ACHN (cell line): ENCODE measurements around the gene THSD7A.

ENCODE experiments used
- DNase-seq: peaks from one replicate; pipeline ENCODE4 v3.0.0-alpha.2; 2015
- in situ Hi-C: cut with HindIII; loops from 2 replicates; pipeline ENCODE4 v1.10.0; 2017; ENCODE audit warnings: low sequenced_read_pairs, low pct_ligation_motif_present, low pct_unique_long_range_greater_than_20kb

Gene THSD7A

DNA sequence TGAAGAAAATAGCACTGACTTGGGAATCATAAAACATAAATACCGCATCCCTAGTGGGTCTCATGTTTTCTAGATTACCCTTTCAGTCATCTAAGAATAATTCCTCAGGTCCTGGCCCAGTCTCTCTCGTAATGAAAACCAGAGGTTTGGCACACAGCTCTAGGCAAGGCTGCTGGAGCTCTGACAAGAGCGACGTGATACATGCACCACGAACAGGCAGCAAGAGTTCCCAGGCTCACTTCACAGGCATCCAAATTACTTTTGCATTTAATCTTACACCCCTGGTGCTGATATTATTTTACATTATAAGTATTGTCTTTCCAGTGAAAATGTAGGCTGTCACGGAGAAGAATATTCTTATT lies 105.2 kb downstream of the THSD7A start:
- in situ Hi-C loops = no loop called here
- no peak for DNase-seq

DNA sequence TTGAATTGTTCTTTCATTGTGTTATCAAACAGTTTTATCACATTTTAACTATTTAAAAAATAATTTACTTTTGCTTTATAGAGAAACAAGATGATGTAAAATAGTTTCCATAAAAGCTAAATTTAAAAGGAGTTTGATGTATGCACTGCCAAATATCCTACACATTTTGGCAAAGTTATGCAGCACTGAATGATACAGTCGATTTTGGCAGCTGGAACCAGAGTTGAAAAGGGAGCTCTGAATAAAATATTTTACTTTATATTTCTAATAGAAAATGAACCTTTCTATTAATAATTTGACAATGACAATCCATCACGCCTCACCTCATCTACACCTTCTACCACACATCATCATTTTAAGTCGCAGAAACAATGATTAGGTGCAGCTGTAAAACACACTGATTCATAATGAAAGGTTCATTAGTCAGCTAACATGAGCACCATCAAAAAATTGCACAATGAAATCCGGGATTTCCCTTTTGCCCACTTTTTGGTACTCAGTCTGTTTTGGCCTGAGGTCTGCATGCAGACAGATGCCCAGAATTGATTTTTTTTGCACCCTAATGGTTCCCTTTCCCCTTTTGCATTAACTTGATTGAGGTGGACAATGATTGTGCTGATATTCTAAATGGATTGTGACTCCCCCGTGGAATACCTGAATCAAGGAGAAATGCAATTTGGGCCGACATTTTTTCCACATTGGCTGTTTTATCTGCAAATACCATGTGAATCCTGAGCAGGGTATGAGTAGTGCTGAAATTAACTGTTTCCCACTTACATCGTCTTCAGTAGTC lies 105.8 kb downstream of the THSD7A start:
- no peak for DNase-seq
- in situ Hi-C loops = no loop called here

DNA sequence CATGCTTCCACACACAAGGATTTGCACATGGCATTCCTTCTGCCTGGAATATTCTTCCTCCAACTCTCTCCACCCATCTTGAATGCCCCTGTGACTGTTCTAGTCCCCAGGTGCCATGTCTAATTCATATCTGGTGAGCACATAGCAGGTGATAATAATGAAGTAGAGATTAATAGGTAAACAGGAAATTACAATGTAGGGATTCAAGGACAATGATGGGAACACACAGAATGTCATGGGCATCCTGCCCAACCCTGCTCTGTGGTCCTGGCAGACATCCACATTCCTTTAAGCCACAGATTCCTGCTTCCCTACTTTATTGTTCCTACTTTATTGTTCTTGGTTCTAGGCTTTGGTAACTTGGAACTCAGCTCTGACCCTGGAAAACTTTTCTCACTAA lies 115.8 kb downstream of the THSD7A start:
- DNase-seq = peak; percentile 70
- in situ Hi-C loops = no loop called here

DNA sequence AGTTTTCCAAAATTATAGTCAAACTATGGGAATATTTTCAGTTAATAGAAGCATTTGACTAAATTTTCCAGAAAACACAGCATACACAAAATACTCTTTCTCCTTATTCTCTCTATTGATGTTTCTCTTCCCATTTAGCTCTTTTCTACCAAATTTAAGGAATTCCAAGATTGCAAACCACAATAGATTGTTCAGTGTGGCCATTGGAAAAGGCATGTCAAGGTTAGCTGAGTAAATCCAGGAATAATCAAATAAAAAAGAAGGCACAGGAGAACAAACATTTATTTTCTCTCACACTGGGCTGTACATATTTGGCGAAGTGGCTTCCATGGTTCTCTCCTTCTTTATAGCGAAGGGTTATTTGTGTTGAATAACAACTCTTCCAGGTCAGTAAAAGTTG lies 117.3 kb downstream of the THSD7A start:
- no peak for DNase-seq
- in situ Hi-C loops = no loop called here

DNA sequence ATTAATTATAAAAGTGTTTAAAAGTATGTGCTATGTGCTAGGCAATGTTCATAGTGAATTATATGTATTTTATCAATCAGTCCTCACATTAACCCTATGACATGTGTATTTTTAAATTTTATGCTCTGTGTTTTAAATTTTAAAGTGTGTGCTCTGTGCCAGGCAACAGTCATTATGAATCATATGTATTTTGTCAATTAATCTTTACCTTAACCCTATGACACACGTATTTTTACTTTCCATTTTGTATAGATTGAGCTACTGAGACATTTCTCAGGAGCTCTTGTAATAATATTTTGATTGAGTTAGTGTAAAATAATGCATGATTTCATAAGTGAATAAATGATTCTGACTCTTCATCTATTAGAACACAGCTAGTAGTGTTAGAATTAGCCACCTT lies 117.8 kb downstream of the THSD7A start:
- DNase-seq = no peak

DNA sequence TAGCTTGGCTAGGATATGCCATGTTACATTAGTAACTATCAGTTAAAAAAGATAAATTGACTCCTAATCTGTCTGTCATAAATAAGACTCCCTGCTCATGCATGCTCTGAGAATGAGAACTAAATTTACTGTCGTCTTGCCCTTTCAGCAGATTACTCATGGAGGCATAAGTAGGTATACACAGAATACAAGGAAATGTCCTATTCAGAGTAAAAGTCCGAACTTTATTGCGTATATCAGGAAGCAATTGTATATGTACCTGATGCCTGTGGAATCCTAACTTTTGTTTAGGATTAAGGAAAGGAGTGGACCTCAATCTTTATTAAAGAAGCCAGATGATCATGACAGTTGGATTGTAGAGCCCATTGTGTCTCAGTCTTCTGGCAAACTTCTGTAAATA lies 118.6 kb downstream of the THSD7A start:
- in situ Hi-C loops = no loop called here

More for the DNA sequence above, 117.8 kb downstream of the THSD7A start:
- in situ Hi-C loops = no loop called here

DNA sequence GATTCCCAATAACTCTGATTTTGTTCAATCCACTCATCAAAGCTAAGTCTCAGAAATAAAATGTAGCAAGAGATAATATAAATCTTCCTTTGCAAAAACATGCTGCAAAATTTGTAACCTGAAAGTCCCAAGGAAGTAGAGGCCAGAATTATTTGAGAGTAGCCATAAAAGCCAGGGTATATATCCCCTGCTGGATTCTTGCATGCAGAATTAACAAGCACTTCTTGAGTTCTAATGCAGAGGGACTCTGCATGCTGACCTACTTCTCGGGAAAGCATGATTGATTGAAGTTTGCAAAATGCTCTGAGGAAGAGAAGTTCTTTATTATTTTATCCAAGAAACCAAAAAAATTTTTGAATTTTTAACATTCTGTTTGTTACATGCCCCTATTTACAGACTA lies 121.6 kb downstream of the THSD7A start:
- no peak for DNase-seq

More for the DNA sequence above, 118.6 kb downstream of the THSD7A start:
- no peak for DNase-seq

DNA sequence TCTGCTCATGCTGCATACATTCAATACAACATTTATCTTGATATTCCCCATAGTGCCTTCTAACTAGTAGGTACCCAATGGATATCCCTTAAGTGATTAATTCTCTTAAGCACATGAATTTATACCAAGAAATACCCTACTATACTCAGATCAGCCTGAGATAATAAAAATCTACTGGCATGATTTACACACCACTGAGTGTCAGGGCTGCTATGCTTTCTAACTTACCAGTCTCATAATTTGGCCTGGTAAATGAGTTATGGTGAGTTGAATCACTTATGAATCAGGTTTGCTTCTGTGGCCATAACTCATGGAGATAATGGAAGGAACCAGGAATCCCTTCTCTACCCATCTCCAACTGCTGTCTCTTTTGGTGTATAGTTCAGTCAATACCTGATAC lies 122.8 kb downstream of the THSD7A start:
- in situ Hi-C loops = no loop called here
- peak; percentile 58 for DNase-seq

More for the DNA sequence above, 121.6 kb downstream of the THSD7A start:
- in situ Hi-C loops = no loop called here

DNA sequence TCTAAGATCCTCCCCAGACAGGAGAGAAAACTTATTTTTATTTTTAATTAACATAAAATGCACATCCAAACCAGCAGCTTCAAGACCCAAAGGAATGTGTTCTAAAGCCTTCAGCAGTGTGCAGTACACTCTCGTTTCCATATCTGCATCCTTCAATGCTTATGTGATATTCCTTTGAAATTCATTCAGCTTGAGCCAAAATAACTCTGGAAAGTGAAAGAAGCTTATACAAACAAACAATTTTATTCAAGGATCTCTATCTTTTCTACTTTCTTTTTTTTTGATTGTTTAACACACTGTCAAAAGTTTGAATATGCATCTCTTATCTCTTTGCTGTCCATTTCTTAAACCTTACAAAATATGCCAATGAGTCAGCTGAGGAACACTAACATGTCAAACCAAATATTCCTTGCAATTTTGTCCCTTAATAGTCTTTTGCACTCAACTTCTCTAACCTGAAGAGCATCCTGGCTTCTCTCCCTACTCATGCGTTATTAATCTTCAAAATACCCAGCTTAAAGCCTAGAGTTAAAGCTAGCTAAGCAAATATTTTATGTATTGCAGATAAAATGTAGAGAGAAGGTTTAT lies 124.3 kb downstream of the THSD7A start:
- no peak for DNase-seq
- in situ Hi-C loops = no loop called here

DNA sequence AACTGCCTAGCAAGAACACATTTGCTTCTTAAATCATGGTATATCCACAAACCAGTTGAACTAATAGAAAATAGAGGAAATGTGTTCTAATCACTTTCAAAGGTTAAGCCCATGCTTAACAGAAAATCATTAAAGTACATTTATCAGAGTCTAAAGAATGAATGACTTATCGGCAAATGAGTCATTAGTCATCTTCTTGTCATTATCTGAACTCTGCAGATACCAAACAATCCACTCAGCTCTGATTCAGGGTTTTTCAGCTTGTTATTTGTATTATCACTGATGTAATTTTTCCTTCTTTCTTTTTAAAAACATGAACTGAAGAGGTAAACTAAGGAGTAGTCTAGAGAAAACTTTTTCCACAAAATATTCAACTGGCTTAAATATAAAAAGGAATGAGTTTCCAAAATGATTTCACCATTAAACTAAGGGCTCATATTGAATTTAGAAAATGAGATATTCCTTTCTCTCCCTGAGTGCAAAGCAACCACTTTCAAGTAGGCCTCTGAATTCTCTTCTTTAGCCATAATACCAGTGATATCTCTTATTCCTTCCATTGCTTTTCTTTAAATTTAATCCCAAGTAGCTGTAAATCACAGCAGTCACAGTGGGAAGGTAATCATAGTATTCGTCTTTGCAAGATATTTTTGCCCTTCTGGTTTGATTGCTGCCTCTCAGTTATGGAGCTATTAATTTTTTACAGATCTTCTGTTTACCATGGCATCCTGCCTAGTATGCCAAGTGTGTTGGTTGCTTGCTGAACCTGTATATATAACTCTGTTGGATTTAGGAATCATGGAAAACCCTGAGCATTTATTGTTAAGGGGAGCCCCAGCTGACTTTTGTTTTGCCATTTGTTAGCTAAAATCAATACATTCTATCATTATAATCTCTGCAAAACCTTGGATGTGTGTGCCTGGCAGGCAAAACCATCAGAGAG lies 125.1 kb downstream of the THSD7A start:
- peak; percentile 70 for DNase-seq
- in situ Hi-C loops = no loop called here

DNA sequence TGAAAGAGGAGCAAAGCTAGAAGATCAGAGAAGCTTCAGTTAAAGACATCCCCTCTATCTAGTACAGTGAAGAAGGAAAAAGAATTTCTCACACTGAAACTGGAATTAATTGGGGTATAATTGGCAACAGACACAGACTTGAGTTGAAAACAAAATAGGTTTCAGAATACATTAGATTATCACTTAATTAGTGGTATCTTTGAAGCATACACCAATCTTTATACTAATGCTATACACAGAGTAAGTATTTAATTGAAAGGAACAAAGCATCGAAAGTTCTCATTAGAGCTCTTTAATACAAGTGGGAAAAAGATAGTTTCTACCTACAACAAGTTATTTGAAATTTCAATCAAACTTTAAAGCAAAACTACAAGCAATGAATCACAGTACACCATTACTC lies 128.2 kb downstream of the THSD7A start:
- DNase-seq = no peak
- in situ Hi-C loops = no loop called here

DNA sequence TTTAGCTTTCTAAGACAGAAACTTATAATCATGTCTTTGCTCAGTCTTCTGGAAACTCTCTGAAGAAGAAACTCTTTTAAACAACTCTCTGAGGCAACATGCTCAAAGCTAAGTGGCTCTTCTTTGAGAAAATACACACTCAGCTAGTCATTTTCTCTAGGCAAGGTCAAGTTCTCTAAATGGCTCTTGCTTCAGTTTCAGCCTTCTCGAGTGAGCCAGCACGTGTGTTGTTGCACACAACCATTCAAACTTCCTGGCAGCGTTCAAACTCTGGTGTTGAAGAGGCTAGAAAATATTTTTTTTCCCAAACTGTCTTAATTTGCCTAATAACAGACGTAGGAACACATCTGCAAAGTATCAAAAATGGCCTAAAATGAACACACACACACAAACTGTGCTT lies 129.1 kb downstream of the THSD7A start:
- in situ Hi-C loops = no loop called here
- DNase-seq = no peak

DNA sequence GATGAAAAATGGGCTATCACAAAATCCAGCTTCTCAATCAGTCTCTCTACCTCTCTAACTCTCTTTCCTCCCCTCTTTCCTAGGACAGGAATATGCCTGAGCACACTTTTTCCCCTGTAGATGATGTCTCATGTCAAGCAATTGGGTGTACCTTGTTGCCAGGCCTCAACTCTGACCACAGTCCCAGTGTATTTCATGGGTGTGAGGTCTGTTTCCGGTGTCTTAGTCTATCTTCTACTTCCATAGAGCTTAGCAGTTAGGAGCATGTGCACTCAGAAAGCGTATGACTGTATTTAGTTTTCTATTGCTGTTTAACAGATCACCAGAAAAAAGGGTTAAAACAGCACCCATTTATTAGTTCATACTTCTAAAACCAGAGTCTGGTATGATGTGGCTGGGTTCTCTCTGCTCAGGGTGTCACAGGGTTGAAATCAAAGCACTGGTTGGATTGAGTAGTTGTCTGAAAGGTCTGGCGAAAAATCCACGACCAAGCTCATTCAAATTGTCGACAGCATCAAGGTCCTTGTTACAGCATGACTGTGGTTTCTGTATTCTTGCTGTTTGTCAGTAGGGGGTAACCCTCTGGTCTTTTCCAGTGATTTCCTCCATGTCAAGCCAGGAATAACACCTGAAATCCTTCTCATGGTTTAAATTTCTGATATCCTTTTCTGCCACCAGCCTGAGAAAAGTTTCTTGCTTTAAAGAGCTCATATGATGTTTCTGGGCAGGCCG lies 130.0 kb downstream of the THSD7A start:
- in situ Hi-C loops = no loop called here
- no peak for DNase-seq

DNA sequence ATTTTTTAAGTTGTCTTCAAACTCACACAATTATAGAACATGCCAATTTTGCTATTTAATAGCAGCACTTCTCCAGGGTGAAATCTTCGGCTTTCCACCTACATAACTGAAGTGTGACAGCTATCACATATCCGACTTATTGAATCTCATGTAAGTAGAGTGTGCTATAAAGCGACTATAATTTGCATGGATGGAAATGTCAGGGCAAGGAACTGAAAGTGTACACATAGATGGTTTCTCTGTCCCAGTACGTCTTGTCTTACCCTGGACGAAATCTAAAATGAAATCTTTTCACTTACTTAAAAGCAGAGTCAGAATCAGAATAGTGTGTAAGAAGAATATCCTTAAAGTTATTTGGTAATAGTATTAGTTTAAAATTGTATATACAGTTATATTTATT lies 132.3 kb downstream of the THSD7A start:
- DNase-seq = no peak
- in situ Hi-C loops = no loop called here

DNA sequence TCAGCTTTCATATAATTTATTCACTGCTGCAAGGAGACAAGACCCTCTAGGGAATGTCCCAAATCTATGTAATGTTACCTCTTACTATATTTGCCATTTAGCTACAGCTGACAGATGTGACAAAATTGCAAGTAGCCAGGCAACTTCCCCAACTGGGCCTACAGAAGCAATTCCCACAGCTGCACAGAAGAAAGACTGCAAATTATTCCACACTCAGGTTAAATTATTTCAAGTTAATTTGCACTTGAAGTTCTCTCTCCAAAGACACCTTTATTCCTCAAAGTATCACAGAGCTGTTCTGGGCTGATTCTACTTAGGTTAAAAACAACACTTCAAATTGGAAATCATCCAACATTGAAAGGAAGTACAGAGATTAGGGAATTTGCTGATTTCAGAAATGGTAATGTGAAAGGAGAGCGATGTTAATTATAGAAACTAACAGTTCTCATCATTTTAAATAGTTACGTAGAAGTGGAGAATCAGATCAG lies 133.6 kb downstream of the THSD7A start:
- no peak for DNase-seq
- in situ Hi-C loops = no loop called here

DNA sequence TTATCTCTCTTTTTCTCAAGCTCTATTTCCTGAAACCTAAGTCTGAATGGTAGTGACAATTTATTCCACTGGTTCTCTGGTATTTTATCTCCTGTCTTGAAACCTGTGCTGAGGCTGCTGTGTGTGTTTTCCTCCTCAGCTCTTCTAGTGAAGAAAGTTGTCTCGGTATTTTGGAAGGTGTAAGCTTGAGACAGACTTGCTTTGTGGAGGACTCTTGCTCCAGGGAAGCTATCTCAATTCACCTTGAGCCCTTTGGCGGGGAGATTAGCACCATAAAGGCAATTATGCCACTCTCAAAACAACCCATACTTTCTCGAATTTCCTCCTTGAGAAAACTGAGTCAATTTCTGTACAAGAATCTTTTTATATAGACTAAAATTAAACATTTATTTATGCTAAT lies 141.6 kb downstream of the THSD7A start:
- in situ Hi-C loops = no loop called here
- DNase-seq = no peak

DNA sequence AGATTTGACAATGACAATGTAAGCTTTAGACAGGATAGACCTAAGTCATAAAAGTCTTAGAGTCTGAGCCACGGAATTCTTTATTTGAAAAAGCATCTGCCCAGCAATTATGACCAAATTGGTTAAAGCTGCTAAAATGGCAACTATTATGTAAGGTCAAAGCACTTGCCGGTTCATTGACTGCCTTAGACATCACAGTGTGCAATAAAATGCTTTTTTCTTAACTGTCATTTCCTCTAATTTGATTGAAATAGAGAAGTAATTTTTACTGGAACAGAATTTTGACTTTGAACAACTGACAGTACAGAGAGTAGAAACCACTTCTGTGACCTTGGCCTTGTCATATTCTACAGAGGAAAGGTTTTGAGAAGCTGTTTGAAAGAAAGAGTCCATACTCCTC lies 142.9 kb downstream of the THSD7A start:
- in situ Hi-C loops = no loop called here
- no peak for DNase-seq

DNA sequence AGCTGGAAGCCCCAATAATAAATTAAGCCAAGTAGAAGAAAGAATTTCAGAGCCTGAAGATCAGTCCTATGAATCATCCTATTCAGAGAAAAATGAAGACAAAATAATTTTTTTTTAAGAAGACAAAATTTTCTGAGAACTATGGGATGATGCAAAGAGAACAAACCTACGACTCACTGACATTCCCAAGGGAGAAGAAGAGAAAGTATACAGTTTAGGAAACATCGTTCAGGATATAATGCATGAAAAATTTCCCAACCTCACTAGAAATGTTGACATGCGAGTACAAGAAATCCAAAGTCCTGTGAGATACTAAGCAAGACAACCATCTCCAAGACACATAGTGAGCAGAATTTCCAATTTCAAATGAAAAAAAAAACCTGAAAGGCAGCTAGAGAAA lies 150.5 kb downstream of the THSD7A start:
- in situ Hi-C loops = no loop called here
- no peak for DNase-seq

DNA sequence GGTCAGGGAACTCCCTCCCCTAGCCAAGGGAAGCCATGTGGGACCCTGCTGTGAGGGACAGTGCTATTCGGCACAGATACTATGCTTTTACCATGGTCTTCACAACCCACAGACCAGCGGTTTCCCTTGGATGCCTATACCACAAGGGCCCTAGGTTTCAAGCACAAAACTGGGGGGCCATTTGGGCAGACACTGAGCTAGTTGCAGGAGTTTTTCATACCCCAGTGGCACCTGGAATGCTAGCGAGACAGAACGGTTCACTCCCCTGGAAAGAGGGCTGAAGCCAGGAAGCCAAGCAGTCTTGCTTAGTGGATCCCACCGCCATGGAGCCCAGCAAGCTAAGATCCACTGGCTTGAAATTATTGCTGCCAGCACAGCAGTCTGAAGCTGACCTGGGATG lies 156.8 kb downstream of the THSD7A start:
- no peak for DNase-seq
- in situ Hi-C loops = no loop called here
